ENCODE data around the gene PADI1.

Gene PADI1

DNA sequence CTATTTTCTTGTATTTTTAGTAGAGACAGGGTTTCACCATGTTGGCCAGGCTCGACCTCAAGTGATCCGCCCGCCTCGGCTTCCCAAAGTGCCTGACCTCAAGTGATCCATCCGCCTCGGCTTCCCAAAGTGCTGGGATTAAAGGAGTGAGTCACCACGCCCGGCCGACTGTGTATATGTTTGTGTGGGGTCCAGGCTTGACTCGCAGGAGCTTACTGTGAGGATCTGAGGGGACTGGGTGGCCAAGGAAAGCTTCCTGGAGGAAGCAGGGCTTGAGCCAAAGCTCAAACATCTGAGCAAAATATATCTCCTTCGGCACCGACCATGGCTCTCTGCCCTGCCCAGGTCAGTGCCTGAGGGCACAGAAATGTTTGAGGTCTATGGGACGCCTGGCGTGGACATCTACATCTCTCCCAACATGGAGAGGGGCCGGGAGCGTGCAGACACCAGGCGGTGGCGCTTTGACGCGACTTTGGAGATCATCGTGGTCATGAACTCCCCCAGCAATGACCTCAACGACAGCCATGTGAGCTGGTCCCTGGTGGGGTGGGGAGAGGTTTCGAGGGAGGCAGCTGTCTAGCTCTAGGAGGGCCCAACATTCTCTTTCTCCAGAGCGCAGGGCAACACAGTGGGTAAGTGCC is 54.4 kb downstream of the PADI1 start:
- no peak for DNase-seq (ENCODE audit: low read depth)
- no peak overlapping the region for H3K4me3 ChIP-seq (ENCODE audit: low read depth, low read length)
- TF ChIP-seq, protein P1, sequence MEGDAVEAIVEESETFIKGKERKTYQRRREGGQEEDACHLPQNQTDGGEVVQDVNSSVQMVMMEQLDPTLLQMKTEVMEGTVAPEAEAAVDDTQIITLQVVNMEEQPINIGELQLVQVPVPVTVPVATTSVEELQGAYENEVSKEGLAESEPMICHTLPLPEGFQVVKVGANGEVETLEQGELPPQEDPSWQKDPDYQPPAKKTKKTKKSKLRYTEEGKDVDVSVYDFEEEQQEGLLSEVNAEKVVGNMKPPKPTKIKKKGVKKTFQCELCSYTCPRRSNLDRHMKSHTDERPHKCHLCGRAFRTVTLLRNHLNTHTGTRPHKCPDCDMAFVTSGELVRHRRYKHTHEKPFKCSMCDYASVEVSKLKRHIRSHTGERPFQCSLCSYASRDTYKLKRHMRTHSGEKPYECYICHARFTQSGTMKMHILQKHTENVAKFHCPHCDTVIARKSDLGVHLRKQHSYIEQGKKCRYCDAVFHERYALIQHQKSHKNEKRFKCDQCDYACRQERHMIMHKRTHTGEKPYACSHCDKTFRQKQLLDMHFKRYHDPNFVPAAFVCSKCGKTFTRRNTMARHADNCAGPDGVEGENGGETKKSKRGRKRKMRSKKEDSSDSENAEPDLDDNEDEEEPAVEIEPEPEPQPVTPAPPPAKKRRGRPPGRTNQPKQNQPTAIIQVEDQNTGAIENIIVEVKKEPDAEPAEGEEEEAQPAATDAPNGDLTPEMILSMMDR (conservative IDR thresholded peaks at IDR 0.05; ENCODE audit: low read depth, low read length), result no peak

DNA sequence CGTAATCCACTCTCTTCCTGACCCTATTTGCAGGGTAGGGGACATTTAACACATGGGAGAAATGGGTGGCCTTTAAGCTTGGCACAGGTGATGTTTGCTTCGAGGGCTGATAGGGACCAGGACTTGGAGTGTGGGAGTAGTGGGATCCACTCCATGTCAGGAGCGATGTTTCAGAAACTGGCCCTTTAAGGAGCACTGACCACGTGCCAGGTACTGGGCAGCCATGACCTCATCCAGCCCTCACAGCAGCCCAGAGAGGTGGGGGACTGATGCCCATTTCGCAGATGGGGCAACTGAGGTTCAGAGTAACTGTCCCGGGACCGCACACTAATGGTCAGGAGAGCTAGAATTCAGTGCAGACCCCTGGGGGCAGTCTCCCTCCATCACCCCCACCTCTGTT is 55.3 kb downstream of the PADI1 start:
- no peak overlapping the region for H3K4me3 ChIP-seq (ENCODE audit: low read depth, low read length)
- no peak for DNase-seq (ENCODE audit: low read depth)
- TF ChIP-seq, protein P1 (conservative IDR thresholded peaks at IDR 0.05; ENCODE audit: low read depth, low read length), result no peak

DNA sequence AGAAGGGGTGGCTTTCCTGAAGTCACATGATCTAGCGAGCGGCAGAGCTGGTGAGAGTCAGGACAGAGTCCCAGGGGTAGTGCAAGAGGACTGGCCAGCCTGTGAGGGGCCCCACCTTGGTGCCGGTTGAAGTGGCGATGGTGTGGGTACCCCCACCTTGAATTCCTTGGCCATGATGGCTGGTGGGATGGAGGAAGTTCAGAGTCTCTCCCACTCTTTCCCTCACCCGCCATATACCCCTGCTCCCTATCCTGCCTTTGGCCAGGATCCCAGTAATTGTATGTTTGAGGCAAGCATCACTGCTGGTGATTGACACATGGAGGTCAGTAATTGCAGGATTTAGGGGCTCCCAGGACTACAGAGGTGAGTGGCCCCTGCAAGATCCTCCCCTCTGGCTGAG is 55.8 kb downstream of the PADI1 start:
- no peak for DNase-seq (ENCODE audit: low read depth)
- H3K4me3 ChIP-seq (ENCODE audit: low read depth, low read length), result no peak overlapping the region
- TF ChIP-seq, protein P1 (conservative IDR thresholded peaks at IDR 0.05; ENCODE audit: low read depth, low read length), result no peak

DNA sequence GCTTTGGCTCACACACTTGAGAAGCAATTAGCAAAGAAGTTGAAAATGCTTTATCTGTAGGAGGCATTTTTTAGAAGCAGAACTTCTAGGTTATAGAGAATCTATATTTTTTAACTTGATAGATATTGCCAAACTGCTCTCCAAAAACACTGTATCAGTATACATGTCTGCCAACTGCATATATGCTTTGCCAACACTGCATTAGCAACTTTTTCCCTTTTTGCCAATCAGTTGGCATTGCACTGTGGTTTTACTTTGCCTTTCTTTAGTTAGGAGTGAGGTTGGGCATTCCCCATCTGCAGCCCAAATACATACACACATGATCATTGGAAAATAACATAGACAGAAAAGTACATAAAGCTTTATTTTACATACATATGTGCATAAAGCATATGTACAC is 59.0 kb downstream of the PADI1 start:
- no peak for DNase-seq (ENCODE audit: low read depth)
- H3K4me3 ChIP-seq (ENCODE audit: low read depth, low read length), result no peak overlapping the region
- TF ChIP-seq, protein P1 (conservative IDR thresholded peaks at IDR 0.05; ENCODE audit: low read depth, low read length), result no peak

DNA sequence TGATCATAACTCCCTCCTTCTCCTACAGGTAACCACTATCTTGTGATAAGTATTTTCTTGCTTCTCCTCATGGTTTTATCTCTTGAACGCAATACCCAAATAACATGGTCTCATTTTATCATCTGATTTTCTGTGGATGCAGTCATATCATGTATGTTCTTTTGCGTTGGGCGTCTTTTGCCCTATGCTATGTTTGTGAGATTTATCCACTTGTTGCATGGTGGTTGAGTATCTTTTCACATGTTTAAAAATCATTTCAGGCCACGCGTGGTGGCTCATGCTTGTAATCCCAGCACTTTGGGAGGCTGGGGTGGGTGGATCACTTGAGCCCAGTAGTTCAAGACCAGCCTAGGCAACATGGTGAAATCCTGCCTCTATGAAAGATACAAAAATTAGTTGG is 59.5 kb downstream of the PADI1 start:
- no peak overlapping the region for H3K4me3 ChIP-seq (ENCODE audit: low read depth, low read length)
- TF ChIP-seq, protein P1 (conservative IDR thresholded peaks at IDR 0.05; ENCODE audit: low read depth, low read length), result no peak
- no peak for DNase-seq (ENCODE audit: low read depth)

DNA sequence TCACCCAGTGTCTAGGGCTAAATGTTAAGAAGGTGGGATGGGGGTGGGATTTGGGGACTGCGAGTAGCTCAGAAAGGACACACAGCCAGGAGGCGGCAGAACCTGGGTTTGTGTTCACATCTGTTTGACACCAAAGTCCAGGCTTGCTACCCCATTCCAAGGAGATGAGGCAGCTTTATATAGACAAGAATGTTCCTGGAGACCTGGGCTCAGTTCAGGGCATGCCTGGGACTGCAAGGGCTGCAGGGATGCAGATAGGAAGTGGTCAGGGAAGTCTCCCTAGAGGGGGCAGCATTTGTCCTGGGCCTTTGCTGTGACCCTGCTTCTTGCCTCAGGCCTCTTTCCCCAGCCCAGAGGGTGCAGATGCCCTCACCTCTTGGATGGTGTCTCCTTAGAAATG is 60.2 kb downstream of the PADI1 start:
- TF ChIP-seq, protein P1 (conservative IDR thresholded peaks at IDR 0.05; ENCODE audit: low read depth, low read length), result no peak
- H3K4me3 ChIP-seq (ENCODE audit: low read depth, low read length), result no peak overlapping the region
- DNase-seq (ENCODE audit: low read depth), result no peak

DNA sequence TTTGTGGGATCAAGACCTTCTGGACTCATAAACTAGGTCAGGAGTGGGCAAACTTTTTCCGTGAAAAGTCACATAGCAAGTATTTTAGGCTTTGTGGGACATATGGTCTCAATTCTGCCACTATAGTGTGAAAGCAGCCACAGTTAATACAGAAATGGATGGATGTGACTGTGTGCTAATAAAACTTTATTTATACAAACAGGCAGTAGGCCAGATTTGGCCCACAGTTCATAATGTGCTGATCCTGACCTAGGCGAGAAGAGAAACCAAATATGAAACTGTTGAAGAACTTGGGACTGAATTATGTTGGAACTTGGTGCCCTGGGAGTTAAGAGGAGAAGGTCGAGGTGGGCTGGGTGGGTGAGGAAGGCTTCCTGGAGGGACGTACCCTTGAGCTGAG is 61.0 kb downstream of the PADI1 start:
- H3K4me3 ChIP-seq (ENCODE audit: low read depth, low read length), result no peak overlapping the region
- DNase-seq (ENCODE audit: low read depth), result no peak
- TF ChIP-seq, protein P1 (conservative IDR thresholded peaks at IDR 0.05; ENCODE audit: low read depth, low read length), result no peak

All from choroid plexus epithelial cell (primary cell).